Sigmoid colon (tissue), 3 donors: ENCODE measurements around the gene PRKG1.

ENCODE experiments used
- CTCF ChIP-seq, 4 experiments: fragments of 450-650 bp in 3 of 4; fragments of 200-600 bp in 1 of 4; IDR thresholded peaks; one replicate each; pipeline ENCODE4 v1.5.1; 2016 to 2019; ENCODE audit warnings: antibody characterized with exemption in 4 of 4, mild to moderate bottlenecking in 3 of 4, moderate library complexity in 2 of 4
- POLR2A ChIP-seq, 2 donors: fragments of 450-650 bp; IDR thresholded peaks; one replicate each; pipeline ENCODE4 v1.6.1; 2016; ENCODE audit warnings: antibody characterized with exemption in 2 of 2, mild to moderate bottlenecking in 2 of 2, moderate library complexity in 2 of 2

- TF ChIP-seq CTCF (IDR thresholded peaks at IDR 0.05) (no peak), POLR2A (IDR thresholded peaks at IDR 0.05) (no peak)
Observed at GRCh38 chr10:51668336-51668689, 594.0 kb downstream of the PRKG1 start.
